IPS-NIHi7 (cell line): ENCODE measurements around the gene CD68.

ENCODE experiments used
- DNase-seq: peaks from one replicate; pipeline ENCODE4 v3.0.0; 2012; ENCODE audit warnings: mixed read lengths; ENCODE audit errors: extremely low spot score

CD68 gene

GRCh38 chr17:7559320-7560171 lies 19.9 kb upstream of the CD68 start:
- no peak for DNase-seq

- peak; percentile 79 for DNase-seq
These were observed 19.0 kb upstream of the CD68 start for GRCh38 chr17:7560172-7561027.

GRCh38 chr17:7561028-7561575 lies 18.3 kb upstream of the CD68 start:
- DNase-seq: peak; percentile 91

DNA sequence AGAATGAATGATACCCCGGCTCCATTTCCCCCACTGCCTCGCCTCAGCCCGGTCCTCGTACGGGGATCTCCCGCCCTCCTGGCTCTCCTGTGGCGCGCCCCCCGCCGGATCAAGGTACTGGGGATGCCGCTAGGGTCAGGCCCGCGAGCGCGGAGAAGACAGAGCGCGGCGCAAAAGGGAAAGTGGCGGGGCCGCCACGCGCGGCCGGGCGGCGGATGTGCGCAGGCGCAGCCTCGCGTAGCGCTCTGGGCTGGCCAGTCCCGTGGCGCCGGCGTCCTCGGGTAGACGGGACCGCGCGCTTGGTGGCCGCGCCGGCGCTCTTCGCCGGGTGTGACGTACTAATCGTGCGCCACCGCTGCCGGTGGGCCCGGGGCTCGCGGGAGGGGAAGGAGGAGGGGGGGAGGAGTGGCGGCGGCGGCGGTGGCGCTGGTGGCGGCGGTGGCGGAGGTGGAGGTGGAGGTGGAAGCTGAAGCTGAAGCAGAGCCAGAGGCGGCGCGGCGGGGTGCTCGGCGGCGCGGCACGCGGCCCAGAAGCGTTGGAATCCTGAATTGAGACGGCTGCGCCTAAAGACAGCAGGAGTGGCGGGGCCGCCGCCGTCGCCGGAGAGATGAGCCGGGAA lies 17.7 kb upstream of the CD68 start, which contains the start of gene SENP3:
TSS of gene SENP3 (plus strand) at position 331 of the 619 bp plus-strand sequence. CDS start 1,158 bp downstream, outside the sequence.
- peak; percentile 96 for DNase-seq

GRCh38 chr17:7562208-7562605 lies 17.2 kb upstream of the CD68 start:
- no peak for DNase-seq

DNA sequence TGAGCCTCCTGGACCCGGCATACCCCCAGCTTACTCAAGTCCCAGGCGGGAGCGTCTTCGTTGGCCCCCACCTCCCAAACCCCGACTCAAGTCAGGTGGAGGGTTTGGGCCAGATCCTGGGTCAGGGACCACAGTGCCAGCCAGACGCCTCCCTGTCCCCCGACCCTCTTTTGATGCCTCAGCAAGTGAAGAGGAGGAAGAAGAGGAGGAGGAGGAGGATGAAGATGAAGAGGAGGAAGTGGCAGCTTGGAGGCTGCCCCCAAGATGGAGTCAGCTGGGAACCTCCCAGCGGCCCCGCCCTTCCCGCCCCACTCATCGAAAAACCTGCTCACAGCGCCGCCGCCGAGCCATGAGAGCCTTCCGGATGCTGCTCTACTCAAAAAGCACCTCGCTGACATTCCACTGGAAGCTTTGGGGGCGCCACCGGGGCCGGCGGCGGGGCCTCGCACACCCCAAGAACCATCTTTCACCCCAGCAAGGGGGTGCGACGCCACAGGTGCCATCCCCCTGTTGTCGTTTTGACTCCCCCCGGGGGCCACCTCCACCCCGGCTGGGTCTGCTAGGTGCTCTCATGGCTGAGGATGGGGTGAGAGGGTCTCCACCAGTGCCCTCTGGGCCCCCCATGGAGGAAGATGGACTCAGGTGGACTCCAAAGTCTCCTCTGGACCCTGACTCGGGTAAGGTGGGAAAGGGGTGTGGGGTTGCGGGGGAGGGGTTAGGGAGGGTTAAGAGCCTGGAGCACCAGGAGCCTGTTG lies 16.1 kb upstream of the CD68 start:
- no peak for DNase-seq

- no peak for DNase-seq
These were observed 9.9 kb upstream of the CD68 start for GRCh38 chr17:7569571-7569970.

GRCh38 chr17:7570351-7570750 lies 9.1 kb upstream of the CD68 start:
- no peak for DNase-seq

GRCh38 chr17:7572338-7572587 lies 7.2 kb upstream of the CD68 start:
- no peak for DNase-seq

GRCh38 chr17:7572588-7573323 lies 6.7 kb upstream of the CD68 start:
- DNase-seq: peak; percentile 97

DNA sequence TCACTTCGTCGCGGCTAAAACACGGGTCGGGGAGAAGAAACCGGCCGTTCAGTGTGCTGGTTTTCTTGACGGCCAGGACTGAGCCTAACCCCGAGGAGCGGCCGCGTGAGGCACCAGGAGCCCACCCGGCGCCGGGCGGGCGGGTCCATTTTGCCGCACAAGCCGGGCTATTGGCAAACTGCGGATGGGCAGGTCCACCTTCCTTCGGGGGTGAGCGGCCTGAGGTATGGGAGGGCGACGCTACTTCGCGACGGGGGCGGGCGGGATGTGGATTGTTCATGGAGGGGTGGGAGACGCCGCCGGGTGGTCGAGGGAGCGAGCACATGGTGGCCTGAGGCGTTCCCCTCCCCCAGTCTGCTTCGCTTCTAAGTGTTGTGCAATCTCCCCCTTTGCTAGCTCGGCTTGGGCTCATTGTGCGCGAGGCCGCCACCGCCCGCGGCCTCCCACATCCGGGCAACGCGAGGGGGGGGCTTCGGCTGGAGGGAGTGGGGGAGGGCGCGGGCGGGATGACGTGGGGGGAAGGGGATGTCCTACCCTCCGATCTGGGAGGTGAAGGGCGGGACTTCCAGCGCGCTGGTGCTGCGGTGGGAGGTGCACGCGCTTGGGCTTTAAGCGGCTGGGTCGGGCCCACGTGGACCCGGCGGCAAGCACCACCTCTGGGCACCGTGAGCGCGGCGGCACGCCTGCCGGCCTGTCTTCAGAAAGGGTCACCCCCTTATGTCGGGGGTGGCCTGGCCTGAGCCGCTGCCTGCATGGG lies 5.9 kb upstream of the CD68 start:
- peak; percentile 78 for DNase-seq

- no peak for DNase-seq
These were observed 5.1 kb upstream of the CD68 start for GRCh38 chr17:7574176-7574953.

DNA sequence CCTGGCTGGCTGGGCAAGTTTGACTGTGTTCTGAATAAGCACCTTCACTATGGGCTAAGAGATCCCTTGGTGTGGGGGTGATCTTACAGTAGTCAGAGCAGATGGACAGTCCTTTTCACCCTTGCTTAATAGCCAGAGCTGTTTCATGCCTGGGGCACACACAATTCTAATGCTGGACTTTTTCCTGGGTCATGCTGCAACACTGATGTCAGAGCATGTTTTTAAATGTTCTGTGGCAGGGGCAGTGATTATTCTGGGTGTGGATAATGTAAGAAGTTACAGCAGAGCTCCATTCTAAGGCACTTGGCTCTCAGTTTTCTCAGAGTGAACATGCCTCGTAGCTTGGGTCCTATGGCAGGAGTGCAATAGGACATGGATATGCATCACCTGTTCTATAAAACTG lies 4.0 kb upstream of the CD68 start:
- no peak for DNase-seq

DNA sequence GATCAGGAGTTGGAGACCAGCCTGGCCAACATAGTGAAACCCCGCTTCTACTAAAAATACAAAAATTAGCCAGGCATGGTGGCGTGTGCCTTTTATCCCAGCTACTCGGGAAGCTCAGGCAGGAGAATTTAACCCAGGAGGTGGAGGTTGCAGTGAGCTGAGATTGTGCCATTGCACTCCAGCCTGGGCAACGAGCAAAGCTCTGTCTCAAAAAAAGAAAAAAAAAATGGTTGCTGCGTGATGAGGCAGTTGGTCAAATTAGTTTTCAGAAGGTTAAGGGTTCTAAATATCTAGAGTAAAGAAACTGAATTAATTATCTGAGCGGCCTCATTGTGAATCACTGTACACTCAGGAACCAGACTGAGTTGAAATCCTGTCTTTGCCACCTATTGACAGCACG lies 3.5 kb upstream of the CD68 start:
- no peak for DNase-seq

- DNase-seq: no peak
These were observed 3.0 kb upstream of the CD68 start for GRCh38 chr17:7576432-7576937.

GRCh38 chr17:7577327-7578199 lies 1.9 kb upstream of the CD68 start:
- no peak for DNase-seq

DNA sequence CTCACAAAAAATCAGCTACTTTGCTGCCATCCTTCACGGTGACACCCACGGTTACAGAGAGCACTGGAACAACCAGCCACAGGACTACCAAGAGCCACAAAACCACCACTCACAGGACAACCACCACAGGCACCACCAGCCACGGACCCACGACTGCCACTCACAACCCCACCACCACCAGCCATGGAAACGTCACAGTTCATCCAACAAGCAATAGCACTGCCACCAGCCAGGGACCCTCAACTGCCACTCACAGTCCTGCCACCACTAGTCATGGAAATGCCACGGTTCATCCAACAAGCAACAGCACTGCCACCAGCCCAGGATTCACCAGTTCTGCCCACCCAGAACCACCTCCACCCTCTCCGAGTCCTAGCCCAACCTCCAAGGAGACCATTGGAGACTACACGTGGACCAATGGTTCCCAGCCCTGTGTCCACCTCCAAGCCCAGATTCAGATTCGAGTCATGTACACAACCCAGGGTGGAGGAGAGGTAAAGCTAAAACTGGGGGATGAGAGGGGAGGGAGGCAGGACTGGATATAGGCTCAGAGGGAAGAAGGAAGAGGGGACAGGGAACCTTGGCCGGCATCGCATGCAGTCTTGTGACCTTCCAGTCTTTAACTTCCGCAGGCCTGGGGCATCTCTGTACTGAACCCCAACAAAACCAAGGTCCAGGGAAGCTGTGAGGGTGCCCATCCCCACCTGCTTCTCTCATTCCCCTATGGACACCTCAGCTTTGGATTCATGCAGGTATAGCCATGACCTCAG lies 581 bp downstream of the CD68 start:
- DNase-seq: no peak
